GM12878 (cell line): ENCODE measurements around the gene CNPY1. TPM values are rescaled to one million over a fixed set of nuclear protein-coding genes. Genes with fewer than 3 reads are reported as not detected.

ENCODE experiments used
- ATAC-seq: fragments of 200-7000 bp; cut with Tn5 transposase; 3 replicates; pipeline ENCODE4 v1.9.1; 2020; ENCODE audit warnings: mild to moderate bottlenecking, moderate library complexity
- BruUV-seq: library from RNA; stranded (reverse); fragments of 400-500 nt; replicated peaks from 2 replicates; lab custom pipeline; 2021; lab: Mats Ljungman, UMichigan
- CTCF ChIA-PET: fragments of 300-600 bp; sonication (Branson Sonifier 250); formaldehyde crosslinking; extraction: SDS; loops from one replicate; lab custom pipeline; 2021; ENCODE audit warnings: inconsistent platforms; lab: Yijun Ruan, JAX
- POLR2A ChIA-PET: fragments of 350-600 bp; formaldehyde crosslinking; extraction: SDS; loops from one replicate; lab custom pipeline; 2021; ENCODE audit warnings: inconsistent platforms; lab: Charles Lee
- RAD21 ChIA-PET: fragments of 300-600 bp; sonication (Branson Sonifier 250); formaldehyde crosslinking; loops from one replicate; lab custom pipeline; 2023; ENCODE audit warnings: antibody characterized with exemption; ENCODE audit not compliant: unreplicated experiment; lab: Charles Lee
- SMC1A ChIA-PET: fragments of 300-600 bp; sonication (Branson Sonifier 250); formaldehyde crosslinking; loops from one replicate; lab custom pipeline; 2023; ENCODE audit not compliant: unreplicated experiment, uncharacterized antibody; lab: Charles Lee
- DNase-seq: peaks from one replicate; pipeline ENCODE4 v3.0.0-alpha.2; 2011; ENCODE audit warnings: low read depth, low spot score
- FAIRE-seq: peaks from 3 replicates; lab custom pipeline; 2011; peaks lifted over from hg19 to GRCh38; lab: Jason Lieb, UNC
- H2AFZ ChIP-seq: 2 replicates; pipeline ENCODE4 v1.6.0; 2011; ENCODE audit warnings: low read depth, low read length, control low read depth; ENCODE audit not compliant: control insufficient read depth
- H3K27ac ChIP-seq: 2 replicates; pipeline ENCODE4 v1.5.1; 2011; ENCODE audit warnings: control low read depth; ENCODE audit not compliant: control insufficient read depth, insufficient read depth
- H3K27me3 ChIP-seq, 2 experiments: replicated peaks in 1 of 2; 2 replicates each; pipeline versions ENCODE4 v1.6.0 to v1.6.1; 2011; ENCODE audit warnings: low read length in 1 of 2; ENCODE audit not compliant: control insufficient read depth in 2 of 2, insufficient read depth in 2 of 2
- H3K36me3 ChIP-seq, 2 experiments: 2 replicates each; pipeline ENCODE4 v1.5.1; 2011; ENCODE audit warnings: low read length in 1 of 2; ENCODE audit not compliant: control insufficient read depth in 2 of 2, insufficient read depth in 2 of 2
- H3K4me1 ChIP-seq: 2 replicates; pipeline ENCODE4 v1.6.1; 2011; ENCODE audit warnings: mild to moderate bottlenecking, low read length, moderate library complexity, mixed read lengths; ENCODE audit not compliant: control insufficient read depth, insufficient read depth
- H3K4me2 ChIP-seq: 2 replicates; pipeline ENCODE4 v1.6.0; 2011; ENCODE audit warnings: control low read depth; ENCODE audit not compliant: control insufficient read depth, insufficient read depth
- H3K4me3 ChIP-seq: fragments of 200-600 bp; sonication (generic); 2 replicates; pipeline ENCODE4 v1.5.1; 2016
- H3K79me2 ChIP-seq: 2 replicates; pipeline ENCODE4 v1.6.0; 2011; ENCODE audit warnings: low read length; ENCODE audit not compliant: control insufficient read depth, insufficient read depth
- H3K9ac ChIP-seq: 2 replicates; pipeline ENCODE4 v1.8.0; 2011; ENCODE audit warnings: low read length, control low read depth, mixed read lengths; ENCODE audit not compliant: control insufficient read depth, insufficient read depth
- H3K9me3 ChIP-seq: replicated peaks from 3 replicates; pipeline ENCODE4 v1.5.1; 2011; ENCODE audit warnings: mild to moderate bottlenecking, low read length; ENCODE audit not compliant: control insufficient read depth, insufficient read depth
- H4K20me1 ChIP-seq: 2 replicates; pipeline ENCODE4 v1.6.0; 2011; ENCODE audit not compliant: control insufficient read depth, insufficient read depth
- ASH2L ChIP-seq: fragments of 300-600, 200-600 bp; sonication (generic); IDR thresholded peaks from 2 replicates; pipeline ENCODE4 v1.6.1; 2017; ENCODE audit warnings: low read depth, mild to moderate bottlenecking, borderline replicate concordance
- BCLAF1 ChIP-seq: fragments of 450-650 bp; IDR thresholded peaks from 2 replicates; pipeline ENCODE4 v1.6.1; 2017; ENCODE audit warnings: antibody characterized with exemption, mild to moderate bottlenecking, moderate library complexity
- CEBPZ ChIP-seq: fragments of 150-350 bp; IDR thresholded peaks from 2 replicates; pipeline ENCODE4 v1.6.1; 2016; ENCODE audit warnings: low read depth, low read length
- E4F1 ChIP-seq: fragments of 450-650 bp; IDR thresholded peaks from 2 replicates; pipeline ENCODE4 v1.6.1; 2018; ENCODE audit warnings: borderline replicate concordance, mild to moderate bottlenecking; ENCODE audit not compliant: partially characterized antibody
- JUNB ChIP-seq: IDR thresholded peaks from 2 replicates; pipeline ENCODE4 v1.6.1; 2016; ENCODE audit warnings: antibody characterized with exemption, mild to moderate bottlenecking
- MTA2 ChIP-seq: fragments of 450-650 bp; IDR thresholded peaks from 2 replicates; pipeline ENCODE4 v1.6.1; 2016; ENCODE audit warnings: low read depth, mild to moderate bottlenecking, moderate library complexity
- RAD21 ChIP-seq: IDR thresholded peaks from 2 replicates; pipeline ENCODE4 v1.6.1; 2011; ENCODE audit warnings: mild to moderate bottlenecking, low read depth, low read length, moderate library complexity; ENCODE audit not compliant: insufficient read depth
- RUNX3 ChIP-seq: IDR thresholded peaks from 2 replicates; pipeline ENCODE4 v1.6.1; 2012; ENCODE audit warnings: low read length, inconsistent platforms
- WGBS: methylation state at CpG from one replicate; pipeline ENCODE4 v1.1.6; 2016; ENCODE audit warnings: low lambda C conversion rate; ENCODE audit not compliant: insufficient replicate concordance, insufficient coverage; ENCODE audit errors: missing lambda C conversion rate; 5-methylcytosine and 5-hydroxymethylcytosine counted together
- in situ Hi-C: fragments of 300-500 bp; cut with MboI; formaldehyde crosslinking; loops from 9 replicates; pipeline ENCODE4 v1.14.3; 2018; ENCODE audit warnings: mixed read lengths
- intact Hi-C: fragments of 100-400 bp; cut with micrococcal nuclease; formaldehyde crosslinking; loops from one replicate; pipeline ENCODE4 v1.14.2; 2022; ENCODE audit not compliant: unreplicated experiment
- polyA plus RNA-seq, 11 experiments: library from polyadenylated mRNA; depleted of rRNA in 4 of 11; unstranded in 6 of 11; stranded (reverse) in 5 of 11; fragments of >200 nt; fragmentation: Nextera tagmentation in 4 of 11; fragmentation: Illumina TruSeq in 1 of 11; extraction: Ambion mirVana in 4 of 11; extraction: Trizol in 1 of 11; gene quantifications; 1 replicate in 1 of 11; 2 replicates in 10 of 11; pipeline versions ENCODE4 v1.2.1 to v1.2.3, GENCODE V29; 2011 to 2016; ENCODE audit warnings: inconsistent platforms in 2 of 11, missing spikeins in 2 of 11, low read depth in 1 of 11
- total RNA-seq, 4 experiments: library from RNA; depleted of rRNA in 3 of 4; stranded (reverse); fragments of >200 nt in 3 of 4; fragmentation: Illumina TruSeq in 1 of 4; extraction: Trizol in 1 of 4; gene quantifications; 2 replicates each; pipeline versions ENCODE4 v1.2.1 to v1.2.3, GENCODE V29; 2013 to 2021

The CNPY1 gene
- total and polyA plus RNA-seq, 10 of the 15 experiments (the other 5 are each of a cell fraction or from before 2014, with no cell fraction given) = not detected

- ChIA-PET SMC1A (interaction anchor here (1.1 to 1.7 kb wide), 3 partner anchors 122 to 179 kb away, joined by 4 to 5 read pairs (median 5); no protein-coding TSS in a partner anchor), RAD21 (interaction anchor here (1.6 kb wide), 1 partner anchor 666 kb away, joined by 5 read pairs; no protein-coding TSS in a partner anchor), CTCF (interaction anchor here (0.8 to 11.3 kb wide), 3 partner anchors 18 to 173 kb away, joined by 3 to 170 read pairs (median 3); no protein-coding TSS in a partner anchor), POLR2A (interaction anchor here (0.6 kb wide), 1 partner anchor 251 kb away, joined by 4 read pairs; no protein-coding TSS in a partner anchor)
- DNase-seq (no peak), FAIRE-seq (no peak), ATAC-seq (no peak; the same call in 2 of the 3 replicates)
- Histone ChIP-seq H3K4me3 (no peak overlapping the region), H3K9me3 (no peaks in the 10 kb centered on the region), H3K9ac (no peak overlapping the region), H3K27me3 (no peaks in the 10 kb centered on the region; a peak in 2 of 4 replicates), H3K27ac (no peak overlapping the region), H4K20me1 (no peaks in the 10 kb centered on the region), H2AFZ (no peak overlapping the region)
- intact Hi-C loops = no loop called here
- BruUV-seq = no TSS peak
- WGBS = 39% methylated on average over 15 of the region's 15 CpGs
- no peak for TF ChIP-seq JUNB
- no peak for TF ChIP-seq CEBPZ
- TF ChIP-seq ASH2L = no peak
- TF ChIP-seq MTA2 = no peak
- no peak for TF ChIP-seq BCLAF1
- TF ChIP-seq RAD21 = no peak
- TF ChIP-seq E4F1 = no peak
- TF ChIP-seq RUNX3 = no peak
- TF ChIP-seq, all 136 proteins: peak for 0
- Histone ChIP-seq H3K36me3 (no peaks in the 10 kb centered on the region), H3K4me1 (no peaks in the 10 kb centered on the region), H3K79me2 (no peaks in the 10 kb centered on the region), H3K4me2 (no peak overlapping the region)
- in situ Hi-C loops = no loop called here
These were observed 47.3 kb upstream of the CNPY1 start for GRCh38 chr7:155593461-155594162.
